Caco-2 (cell line): ENCODE results near the gene TMEM45B. TPM values are rescaled to one million over a fixed set of nuclear protein-coding genes. Genes with fewer than 3 reads are reported as not detected.
"Not testable (repeated sequence)": the region's sequence is repeated elsewhere in the genome, so short reads cannot be mapped to it uniquely, and the experiment has no call there.

Experiments used
- BruUV-seq: library from RNA; stranded (reverse); fragments of 400-500 nt; replicated peaks from 2 replicates; lab custom pipeline; 2021; lab: Mats Ljungman, UMichigan
- CTCF ChIA-PET: fragments of 300-600 bp; sonication (Branson Sonifier 250); formaldehyde crosslinking; loops from one replicate; lab custom pipeline; 2022; ENCODE audit warnings: antibody characterized with exemption; lab: Charles Lee
- POLR2A ChIA-PET: fragments of 300-600 bp; sonication (Branson Sonifier 250); formaldehyde crosslinking; loops from one replicate; lab custom pipeline; 2022; ENCODE audit warnings: antibody characterized with exemption; lab: Charles Lee
- DNase-seq, 2 experiments: peaks; one replicate each; pipeline versions ENCODE4 v3.0.0 to v3.0.0-alpha.2; 2020 to 2022
- H3K27me3 ChIP-seq: replicated peaks from 2 replicates; pipeline ENCODE4 v1.6.0; 2011; ENCODE audit warnings: low read length; ENCODE audit not compliant: control insufficient read depth, insufficient read depth
- H3K36me3 ChIP-seq: 2 replicates; pipeline ENCODE4 v1.5.1; 2011; ENCODE audit warnings: low read length; ENCODE audit not compliant: control insufficient read depth, insufficient read depth
- H3K4me1 ChIP-seq: fragments of 250-450 bp; sonication (Bioruptor Pico); 2 replicates; pipeline ENCODE4 v1.5.1; 2020; ENCODE audit warnings: mild to moderate bottlenecking
- H3K4me3 ChIP-seq: 2 replicates; pipeline ENCODE4 v1.5.1; 2011; ENCODE audit warnings: low read depth, mild to moderate bottlenecking, control low read depth, low read length
- H3K9me3 ChIP-seq: fragments of 250-450 bp; sonication (Bioruptor Pico); 2 replicates; pipeline ENCODE4 v1.5.1; 2020; ENCODE audit warnings: mild to moderate bottlenecking, moderate library complexity
- H3K27ac Mint-ChIP-seq: one replicate; pipeline ENCODE4 v1.8.0; 2022; ENCODE audit warnings: mixed read lengths; ENCODE audit not compliant: unreplicated experiment
- H3K27me3 Mint-ChIP-seq: one replicate; pipeline ENCODE4 v1.8.0; 2022; ENCODE audit warnings: mixed read lengths; ENCODE audit not compliant: insufficient read depth, unreplicated experiment
- H3K36me3 Mint-ChIP-seq: one replicate; pipeline ENCODE4 v1.8.0; 2022; ENCODE audit warnings: mild to moderate bottlenecking, mixed read lengths; ENCODE audit not compliant: insufficient read depth, unreplicated experiment
- H3K4me1 Mint-ChIP-seq: one replicate; pipeline ENCODE4 v1.8.0; 2022; ENCODE audit warnings: low read depth, mixed read lengths; ENCODE audit not compliant: unreplicated experiment
- H3K4me3 Mint-ChIP-seq: one replicate; pipeline ENCODE4 v1.8.0; 2022; ENCODE audit warnings: mild to moderate bottlenecking, moderate library complexity, mixed read lengths; ENCODE audit not compliant: unreplicated experiment
- H3K9me3 Mint-ChIP-seq: one replicate; pipeline ENCODE4 v1.8.0; 2022; ENCODE audit warnings: mixed read lengths; ENCODE audit not compliant: unreplicated experiment
- intact Hi-C: fragments of 100-400 bp; cut with micrococcal nuclease; formaldehyde crosslinking; loops from one replicate; pipeline ENCODE4 v1.10.0; 2022; ENCODE audit not compliant: unreplicated experiment
- total RNA-seq: library from RNA; stranded (reverse); gene quantifications from 2 replicates; pipeline ENCODE4 v1.2.3, GENCODE V29; 2022
- TF ChIP-seq, protein P1 (sequence below), 2 experiments: fragments of 200-600 bp in 1 of 2; IDR thresholded peaks; 1 replicate in 1 of 2; 2 replicates in 1 of 2; pipeline versions ENCODE4 v1.5.1 to v1.8.0; 2011 to 2022; ENCODE audit warnings: antibody characterized with exemption in 1 of 2, control low read depth in 1 of 2, inconsistent platforms in 1 of 2, low read depth in 1 of 2, low read length in 1 of 2, mild to moderate bottlenecking in 1 of 2, moderate library complexity in 1 of 2; ENCODE audit not compliant: insufficient read depth in 1 of 2, severe bottlenecking in 1 of 2, unreplicated experiment in 1 of 2

Gene TMEM45B
- total RNA-seq, 1 experiment from 2014 or later = 60.0 TPM

DNA sequence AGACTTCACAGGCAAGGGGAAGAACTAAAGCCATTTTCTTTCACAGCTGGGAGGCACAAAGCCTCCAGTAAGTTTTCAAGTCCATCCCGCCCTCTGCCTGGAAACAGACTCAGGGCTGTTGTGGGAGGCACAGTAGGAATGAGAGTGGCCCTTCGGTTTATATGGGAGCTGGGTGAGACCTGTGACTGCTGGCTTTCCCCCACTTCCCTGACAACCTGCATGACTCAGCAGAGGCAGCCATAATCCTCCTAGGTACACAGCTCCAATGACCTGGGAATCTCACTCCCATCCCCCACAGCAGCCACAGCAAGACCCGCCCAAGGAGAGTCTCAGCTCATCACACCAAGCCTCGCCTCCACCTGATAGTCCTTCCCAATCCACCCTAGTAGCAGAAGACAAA is 12.1 kb upstream of the TMEM45B start:
- no peak overlapping the region for H3K4me3 ChIP-seq
- Mint-ChIP-seq H3K27me3 (no peaks in the 10 kb centered on the region), H3K9me3 (peaks cover 53% of the 10 kb centered on the region), H3K36me3 (peaks cover 53% of the 10 kb centered on the region), H3K4me3 (peak overlapping the region; percentile 11), H3K4me1 (peaks cover 37% of the 10 kb centered on the region), H3K27ac (peak overlapping the region; percentile 81)
- POLR2A ChIA-PET = interaction anchor here (1.1 to 1.8 kb wide), 3 partner anchors 10 to 24 kb away, joined by 3 to 15 read pairs (median 4); no protein-coding TSS in a partner anchor
- H3K27me3 ChIP-seq = no peaks in the 10 kb centered on the region
- TF ChIP-seq, protein P1, sequence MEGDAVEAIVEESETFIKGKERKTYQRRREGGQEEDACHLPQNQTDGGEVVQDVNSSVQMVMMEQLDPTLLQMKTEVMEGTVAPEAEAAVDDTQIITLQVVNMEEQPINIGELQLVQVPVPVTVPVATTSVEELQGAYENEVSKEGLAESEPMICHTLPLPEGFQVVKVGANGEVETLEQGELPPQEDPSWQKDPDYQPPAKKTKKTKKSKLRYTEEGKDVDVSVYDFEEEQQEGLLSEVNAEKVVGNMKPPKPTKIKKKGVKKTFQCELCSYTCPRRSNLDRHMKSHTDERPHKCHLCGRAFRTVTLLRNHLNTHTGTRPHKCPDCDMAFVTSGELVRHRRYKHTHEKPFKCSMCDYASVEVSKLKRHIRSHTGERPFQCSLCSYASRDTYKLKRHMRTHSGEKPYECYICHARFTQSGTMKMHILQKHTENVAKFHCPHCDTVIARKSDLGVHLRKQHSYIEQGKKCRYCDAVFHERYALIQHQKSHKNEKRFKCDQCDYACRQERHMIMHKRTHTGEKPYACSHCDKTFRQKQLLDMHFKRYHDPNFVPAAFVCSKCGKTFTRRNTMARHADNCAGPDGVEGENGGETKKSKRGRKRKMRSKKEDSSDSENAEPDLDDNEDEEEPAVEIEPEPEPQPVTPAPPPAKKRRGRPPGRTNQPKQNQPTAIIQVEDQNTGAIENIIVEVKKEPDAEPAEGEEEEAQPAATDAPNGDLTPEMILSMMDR (IDR thresholded peaks at IDR 0.05; ENCODE audit: insufficient read depth in 1 of 2, low read depth in 1 of 2, low read length in 1 of 2, severe bottlenecking in 1 of 2, unreplicated experiment in 1 of 2) = no peak
- no peaks in the 10 kb centered on the region for H3K36me3 ChIP-seq
- CTCF ChIA-PET = interaction anchor here (0.8 to 1.7 kb wide), 3 partner anchors 11 to 79 kb away, joined by 3 to 6 read pairs (median 5); no protein-coding TSS in a partner anchor
- H3K9me3 ChIP-seq = peaks cover 16% of the 10 kb centered on the region
- intact Hi-C loops = no loop called here
- no TSS peak for BruUV-seq
- peaks cover 41% of the 10 kb centered on the region for H3K4me1 ChIP-seq
- peak; percentile 69 to 92 for DNase-seq

DNA sequence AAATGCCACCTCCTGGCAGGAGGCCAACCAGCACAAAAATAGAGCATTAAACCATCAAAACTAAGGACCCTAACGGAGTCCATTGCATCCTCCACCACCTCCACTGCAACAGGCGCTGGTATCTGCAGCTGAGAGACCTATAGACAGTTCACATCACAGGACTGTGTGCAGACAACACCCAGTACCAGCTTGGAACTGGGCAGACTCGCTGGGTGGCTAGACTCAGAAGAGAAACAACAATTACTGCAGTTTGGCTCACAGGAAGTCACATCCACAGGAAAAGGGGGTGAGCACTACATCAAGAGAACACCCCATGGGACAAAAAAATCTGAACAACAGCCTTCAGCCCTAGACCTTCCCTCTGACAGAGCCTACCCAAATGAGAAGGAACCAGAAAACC is 11.6 kb upstream of the TMEM45B start:
- H3K9me3 Mint-ChIP-seq = peaks cover 50% of the 10 kb centered on the region
- no peaks in the 10 kb centered on the region for H3K27me3 Mint-ChIP-seq
- Histone ChIP-seq H3K36me3 (no peaks in the 10 kb centered on the region), H3K4me1 (peaks cover 41% of the 10 kb centered on the region), H3K9me3 (peaks cover 16% of the 10 kb centered on the region), H3K27me3 (no peaks in the 10 kb centered on the region), H3K4me3 (no peak overlapping the region)
- intact Hi-C loops = no loop called here
- POLR2A ChIA-PET = interaction anchor here (1.1 to 1.8 kb wide), 3 partner anchors 10 to 24 kb away, joined by 3 to 15 read pairs (median 4); no protein-coding TSS in a partner anchor
- peaks cover 50% of the 10 kb centered on the region for H3K36me3 Mint-ChIP-seq
- H3K4me1 Mint-ChIP-seq = peaks cover 37% of the 10 kb centered on the region
- peak overlapping the region; percentile 81 for H3K27ac Mint-ChIP-seq
- no TSS peak for BruUV-seq
- DNase-seq = no peak
- CTCF ChIA-PET = interaction anchor here (0.8 to 1.7 kb wide), 3 partner anchors 10 to 78 kb away, joined by 3 to 6 read pairs (median 5); no protein-coding TSS in a partner anchor
- H3K4me3 Mint-ChIP-seq = peak overlapping the region; percentile 11
- TF ChIP-seq, protein P1 (IDR thresholded peaks at IDR 0.05; ENCODE audit: insufficient read depth in 1 of 2, low read depth in 1 of 2, low read length in 1 of 2, severe bottlenecking in 1 of 2, unreplicated experiment in 1 of 2) = no peak

DNA sequence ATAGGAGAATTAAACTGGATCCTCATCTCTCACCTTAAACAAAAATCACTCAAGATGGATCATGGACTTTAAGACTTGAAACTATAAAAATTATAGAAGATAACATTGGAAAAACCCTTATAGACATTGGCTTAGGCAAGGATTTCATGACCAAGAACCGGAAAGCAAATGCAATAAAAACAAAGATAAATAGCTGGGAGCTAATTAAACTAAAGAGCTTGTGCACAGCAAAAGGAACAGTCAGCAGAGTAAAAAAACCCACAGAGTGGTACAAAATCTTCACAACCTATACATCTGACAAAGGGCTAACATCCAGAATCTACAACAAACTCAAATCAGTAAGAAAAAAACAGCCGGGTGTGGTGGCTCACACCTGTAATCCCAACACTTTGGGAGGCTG is 7.4 kb upstream of the TMEM45B start:
- intact Hi-C loops, CTCF ChIA-PET, H3K27me3 Mint-ChIP-seq, H3K27ac Mint-ChIP-seq, H3K4me3 ChIP-seq, DNase-seq, BruUV-seq, H3K36me3 ChIP-seq, H3K4me3 Mint-ChIP-seq, POLR2A ChIA-PET, H3K27me3 ChIP-seq: not testable (repeated sequence)
- peaks cover 12% of the 10 kb centered on the region for H3K4me1 ChIP-seq
- peaks cover 10% of the 10 kb centered on the region; the same call in 1 of the 2 replicates for H3K9me3 ChIP-seq
- Mint-ChIP-seq H3K9me3 (peaks cover 49% of the 10 kb centered on the region), H3K4me1 (peaks cover 14% of the 10 kb centered on the region), H3K36me3 (peaks cover 42% of the 10 kb centered on the region)
